GM12892 (cell line): ENCODE results near the gene TENT4A.

Experiments used
- POLR2A ChIP-seq: IDR thresholded peaks from 2 replicates; pipeline ENCODE4 v1.6.1; 2011; ENCODE audit warnings: low read depth, low read length, control low read depth
- POLR2AphosphoS5 ChIP-seq: IDR thresholded peaks from 2 replicates; pipeline ENCODE4 v1.6.1; 2011; ENCODE audit warnings: low read depth, low read length, control low read depth
- TAF1 ChIP-seq: IDR thresholded peaks from 2 replicates; pipeline ENCODE4 v1.6.1; 2011; ENCODE audit warnings: low read depth, mild to moderate bottlenecking, control low read depth, low read length, borderline replicate concordance

- TF ChIP-seq POLR2A = no peak
- TF ChIP-seq POLR2AphosphoS5 = no peak
- no peak for TF ChIP-seq TAF1
Measured at GRCh38 chr5:6745706-6746222, 32.5 kb downstream of the TENT4A start.
